Endothelial cell of umbilical vein (primary cell): ENCODE data around the gene IL3RA. TPM values are rescaled to one million over a fixed set of nuclear protein-coding genes. Genes with fewer than 3 reads are reported as not detected.

Experiments used
- BruUV-seq: library from RNA; stranded (reverse); fragments of 400-500 nt; replicated peaks from 2 replicates; lab custom pipeline; 2021; lab: Mats Ljungman, UMichigan
- CTCF ChIA-PET: fragments of 300-600, 350-600 bp; sonication (Branson Sonifier 250); formaldehyde crosslinking; loops from one replicate; lab custom pipeline; 2021; ENCODE audit warnings: antibody characterized with exemption, inconsistent platforms; lab: Charles Lee
- POLR2A ChIA-PET: fragments of 300-600, 350-600 bp; sonication (Branson Sonifier 250); formaldehyde crosslinking; loops from one replicate; lab custom pipeline; 2021; ENCODE audit warnings: antibody characterized with exemption, inconsistent platforms; lab: Charles Lee
- DNase-seq: peaks from one replicate; pipeline ENCODE4 v3.0.0-alpha.2; 2011; ENCODE audit warnings: low read depth, low spot score
- FAIRE-seq: peaks from 2 replicates; lab custom pipeline; 2011; peaks lifted over from hg19 to GRCh38; lab: Jason Lieb, UNC
- H2AFZ ChIP-seq: 2 replicates; pipeline ENCODE4 v1.6.0; 2012; ENCODE audit warnings: low read depth, low read length, control low read depth, inconsistent platforms
- H3K27ac ChIP-seq: 2 replicates; pipeline ENCODE4 v1.5.1; 2011; ENCODE audit warnings: low read depth, mild to moderate bottlenecking, control low read depth, low read length, moderate library complexity; ENCODE audit not compliant: insufficient read depth
- H3K27me3 ChIP-seq, 2 experiments: 2 replicates each; pipeline versions ENCODE4 v1.6.0 to v1.6.1; 2011; ENCODE audit warnings: low read length in 2 of 2, mixed read lengths in 1 of 2; ENCODE audit not compliant: control insufficient read depth in 2 of 2, insufficient read depth in 2 of 2
- H3K36me3 ChIP-seq, 2 experiments: 2 replicates in 1 of 2; 3 replicates in 1 of 2; pipeline ENCODE4 v1.5.1; 2011; ENCODE audit warnings: low read length in 2 of 2, mild to moderate bottlenecking in 1 of 2, moderate library complexity in 1 of 2; ENCODE audit not compliant: control insufficient read depth in 2 of 2, insufficient read depth in 2 of 2; ENCODE audit errors: extremely low read depth in 1 of 2
- H3K4me1 ChIP-seq: 3 replicates; pipeline ENCODE4 v1.5.1; 2011; ENCODE audit warnings: mild to moderate bottlenecking, low read length; ENCODE audit not compliant: control insufficient read depth, insufficient read depth; ENCODE audit errors: extremely low read depth
- H3K4me2 ChIP-seq: 2 replicates; pipeline ENCODE4 v1.6.1; 2011; ENCODE audit warnings: low read length, control low read depth, mixed read lengths; ENCODE audit not compliant: insufficient read depth
- H3K4me3 ChIP-seq, 3 experiments: fragments of 200-600 bp in 1 of 3; sonication (generic), shearing (Covaris generic) in 1 of 3; replicated peaks in 1 of 3; 2 replicates each; pipeline ENCODE4 v1.5.1; 2011 to 2016; ENCODE audit warnings: control low read depth in 3 of 3, low read length in 3 of 3, mild to moderate bottlenecking in 2 of 3, inconsistent platforms in 1 of 3, low read depth in 1 of 3, moderate library complexity in 1 of 3; ENCODE audit not compliant: insufficient read depth in 1 of 3
- H3K79me2 ChIP-seq: 2 replicates; pipeline ENCODE4 v1.6.0; 2012; ENCODE audit warnings: low read length, inconsistent platforms; ENCODE audit not compliant: control insufficient read depth, insufficient read depth
- H3K9ac ChIP-seq: replicated peaks from 2 replicates; pipeline ENCODE3; 2011; ENCODE audit warnings: low read length, control low read depth; ENCODE audit not compliant: insufficient read depth; ENCODE audit errors: extremely low read depth
- H3K9me1 ChIP-seq: replicated peaks from 3 replicates; pipeline ENCODE4 v1.6.0; 2011; ENCODE audit warnings: mild to moderate bottlenecking, low read length; ENCODE audit not compliant: control insufficient read depth, insufficient read depth; ENCODE audit errors: extremely low read depth
- H3K9me3 ChIP-seq: replicated peaks from 2 replicates; pipeline ENCODE4 v1.5.1; 2012; ENCODE audit warnings: low read length, inconsistent platforms; ENCODE audit not compliant: control insufficient read depth, insufficient read depth
- H4K20me1 ChIP-seq: replicated peaks from 2 replicates; pipeline ENCODE3; 2011; ENCODE audit warnings: mild to moderate bottlenecking, low read length; ENCODE audit not compliant: control insufficient read depth, insufficient read depth; ENCODE audit errors: extremely low read depth
- EZH2 ChIP-seq: IDR thresholded peaks from 2 replicates; pipeline ENCODE4 v1.6.1; 2012; ENCODE audit warnings: borderline replicate concordance, low read depth, mild to moderate bottlenecking, moderate library complexity, low read length, inconsistent platforms; ENCODE audit not compliant: severe bottlenecking
- FOS ChIP-seq: IDR thresholded peaks from 2 replicates; pipeline ENCODE4 v1.6.1; 2011; ENCODE audit warnings: mild to moderate bottlenecking, low read length, moderate library complexity, borderline replicate concordance; ENCODE audit not compliant: insufficient read depth
- GATA2 ChIP-seq: IDR thresholded peaks from 2 replicates; pipeline ENCODE4 v1.7.0; 2011; ENCODE audit warnings: low read depth, mild to moderate bottlenecking, moderate library complexity, mixed read lengths, low read length; ENCODE audit not compliant: insufficient read length, insufficient read depth
- JUN ChIP-seq: IDR thresholded peaks from 2 replicates; pipeline ENCODE4 v1.6.1; 2011; ENCODE audit warnings: borderline replicate concordance, low read depth; ENCODE audit not compliant: insufficient read length, insufficient read depth
- MYC ChIP-seq: IDR thresholded peaks from one replicate; pipeline ENCODE4 v1.6.1; 2011; ENCODE audit warnings: mild to moderate bottlenecking, low read depth, low read length
- POLR2A ChIP-seq: IDR thresholded peaks from 2 replicates; pipeline ENCODE4 v1.6.1; 2012; ENCODE audit warnings: low read depth, mild to moderate bottlenecking, control low read depth, low read length
- POLR2AphosphoS5 ChIP-seq: IDR thresholded peaks from 2 replicates; pipeline ENCODE4 v1.6.1; 2012; ENCODE audit warnings: low read depth, mild to moderate bottlenecking, control low read depth, low read length, moderate library complexity; ENCODE audit not compliant: insufficient read depth
- dilution Hi-C: fragments of 300-500 bp; cut with MboI; formaldehyde crosslinking; loops from one replicate; pipeline ENCODE4 v1.15.0; 2019; ENCODE audit warnings: low sequenced_read_pairs; ENCODE audit not compliant: extremely low pct_ligation_motif_present
- intact Hi-C: fragments of 100-400 bp; cut with micrococcal nuclease; formaldehyde crosslinking; loops from one replicate; pipeline ENCODE4 v1.10.0; 2022
- polyA plus RNA-seq, 4 experiments: library from polyadenylated mRNA; depleted of rRNA in 3 of 4; stranded (reverse) in 3 of 4; unstranded in 1 of 4; fragments of >200 nt; gene quantifications; 2 replicates each; pipeline versions ENCODE4 v1.2.1 to v1.2.3, GENCODE V29; 2011 to 2012; ENCODE audit warnings: missing spikeins in 1 of 4
- total RNA-seq: library from RNA; stranded (reverse); gene quantifications from 2 replicates; pipeline ENCODE4 v1.2.3, GENCODE V29; 2021
- TF ChIP-seq, protein P1 (sequence below): IDR thresholded peaks from 2 replicates; pipeline ENCODE4 v1.6.1; 2011; ENCODE audit not compliant: insufficient read depth, insufficient read length
- TF ChIP-seq, protein P2 (sequence below), 2 donors: IDR thresholded peaks; 1 replicate in 1 of 2; 2 replicates in 1 of 2; pipeline ENCODE4 v1.5.1; 2011; ENCODE audit warnings: low read length in 2 of 2, mild to moderate bottlenecking in 2 of 2, moderate library complexity in 2 of 2, control low read depth in 1 of 2, inconsistent platforms in 1 of 2, low read depth in 1 of 2; ENCODE audit not compliant: insufficient read depth in 1 of 2; ENCODE audit errors: extremely low read depth in 1 of 2

IL3RA gene
- total and polyA plus RNA-seq, 2 donors (not counting 3 experiments of a cell fraction or from before 2014, with no cell fraction given), result 28.9 to 35.1 TPM

DNA sequence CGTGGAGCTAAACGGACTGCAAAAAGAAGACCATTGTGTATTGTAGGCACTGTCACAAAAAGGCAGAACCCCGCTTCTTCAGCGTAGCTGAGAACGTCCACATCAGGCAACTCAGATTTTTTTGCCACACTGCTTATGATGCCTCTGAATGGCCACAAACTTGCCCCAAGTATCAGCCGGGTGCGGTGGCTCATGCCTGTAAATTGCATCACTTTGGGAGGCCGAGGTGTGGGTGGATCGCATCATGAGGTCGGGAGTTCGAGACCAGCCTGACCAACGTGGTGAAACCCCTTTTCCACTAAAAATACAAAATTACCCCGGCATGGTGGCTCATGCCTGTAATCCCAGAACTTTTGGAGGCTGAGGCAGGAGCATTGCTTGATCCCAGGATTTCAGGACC is 14.9 kb upstream of the IL3RA start:
- no peaks in the 10 kb centered on the region for H3K9me3 ChIP-seq
- dilution Hi-C loops, result no loop called here
- FAIRE-seq, result no peak

More for the DNA sequence above, 14.9 kb upstream of the IL3RA start:
- no peak overlapping the region for H2AFZ ChIP-seq
- DNase-seq, result no peak
- H3K79me2 ChIP-seq, result no peaks in the 10 kb centered on the region
- H3K4me3 ChIP-seq, result no peak overlapping the region
- no peak overlapping the region for H3K27ac ChIP-seq
- H4K20me1 ChIP-seq, result no peaks in the 10 kb centered on the region
- no peak overlapping the region for H3K4me2 ChIP-seq
- no peaks in the 10 kb centered on the region for H3K4me1 ChIP-seq
- CTCF ChIA-PET, result no interaction called here
- TF ChIP-seq, protein P1, sequence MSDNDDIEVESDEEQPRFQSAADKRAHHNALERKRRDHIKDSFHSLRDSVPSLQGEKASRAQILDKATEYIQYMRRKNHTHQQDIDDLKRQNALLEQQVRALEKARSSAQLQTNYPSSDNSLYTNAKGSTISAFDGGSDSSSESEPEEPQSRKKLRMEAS, result no peak
- no peak for TF ChIP-seq POLR2A
- no peak for TF ChIP-seq FOS
- TF ChIP-seq, protein P2, sequence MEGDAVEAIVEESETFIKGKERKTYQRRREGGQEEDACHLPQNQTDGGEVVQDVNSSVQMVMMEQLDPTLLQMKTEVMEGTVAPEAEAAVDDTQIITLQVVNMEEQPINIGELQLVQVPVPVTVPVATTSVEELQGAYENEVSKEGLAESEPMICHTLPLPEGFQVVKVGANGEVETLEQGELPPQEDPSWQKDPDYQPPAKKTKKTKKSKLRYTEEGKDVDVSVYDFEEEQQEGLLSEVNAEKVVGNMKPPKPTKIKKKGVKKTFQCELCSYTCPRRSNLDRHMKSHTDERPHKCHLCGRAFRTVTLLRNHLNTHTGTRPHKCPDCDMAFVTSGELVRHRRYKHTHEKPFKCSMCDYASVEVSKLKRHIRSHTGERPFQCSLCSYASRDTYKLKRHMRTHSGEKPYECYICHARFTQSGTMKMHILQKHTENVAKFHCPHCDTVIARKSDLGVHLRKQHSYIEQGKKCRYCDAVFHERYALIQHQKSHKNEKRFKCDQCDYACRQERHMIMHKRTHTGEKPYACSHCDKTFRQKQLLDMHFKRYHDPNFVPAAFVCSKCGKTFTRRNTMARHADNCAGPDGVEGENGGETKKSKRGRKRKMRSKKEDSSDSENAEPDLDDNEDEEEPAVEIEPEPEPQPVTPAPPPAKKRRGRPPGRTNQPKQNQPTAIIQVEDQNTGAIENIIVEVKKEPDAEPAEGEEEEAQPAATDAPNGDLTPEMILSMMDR (IDR thresholded peaks at IDR 0.05; ENCODE audit: extremely low read depth in 1 of 2, insufficient read depth in 1 of 2, low read depth in 1 of 2, low read length in 2 of 2), result no peak
- no peak for TF ChIP-seq MYC
- TF ChIP-seq EZH2, result no peak
- no peak for TF ChIP-seq POLR2AphosphoS5
- TF ChIP-seq GATA2, result no peak
- no peak for TF ChIP-seq JUN
- intact Hi-C loops, result loop anchor here (2.0 to 5.0 kb wide), 3 partner anchors 35 to 259 kb away; no protein-coding TSS in a partner anchor
- POLR2A ChIA-PET, result no interaction called here
- H3K27me3 ChIP-seq, result no peaks in the 10 kb centered on the region
- BruUV-seq, result no TSS peak
- H3K9ac ChIP-seq, result no peak overlapping the region
- H3K9me1 ChIP-seq, result no peaks in the 10 kb centered on the region
- H3K36me3 ChIP-seq, result no peaks in the 10 kb centered on the region
